A549 (cell line): ENCODE results near the gene ANKRD63. TPM values are rescaled to one million over a fixed set of nuclear protein-coding genes. Genes with fewer than 3 reads are reported as not detected.

Source experiments
- ATAC-seq, 2 experiments: fragments of 200-7000 bp in 1 of 2; fragments of >200 bp in 1 of 2; cut with Nextera tagmentation in 1 of 2; cut with Tn5 transposase in 1 of 2; 3 replicates each; pipeline versions ENCODE4 v1.8.0 to v1.9.1; 2018 to 2020; ENCODE audit warnings: mild to moderate bottlenecking in 1 of 2, moderate library complexity in 1 of 2
- CTCF ChIA-PET: fragments of 300-600 bp; sonication (Branson Sonifier 250); formaldehyde crosslinking; extraction: SDS; loops from one replicate; lab custom pipeline; 2021; ENCODE audit warnings: antibody characterized with exemption, inconsistent platforms; lab: Yijun Ruan, JAX
- POLR2A ChIA-PET: fragments of 350-600 bp; formaldehyde crosslinking; extraction: SDS; loops from one replicate; lab custom pipeline; 2021; ENCODE audit warnings: antibody characterized with exemption, inconsistent platforms; lab: Yijun Ruan, JAX
- DNase-seq, 2 experiments: peaks; one replicate each; pipeline versions ENCODE4 v3.0.0 to v3.0.0-alpha.2; 2011 to 2016; ENCODE audit warnings: low read depth in 1 of 2, low spot score in 1 of 2
- FAIRE-seq: peaks from 2 replicates; lab custom pipeline; 2011; peaks lifted over from hg19 to GRCh38; lab: Jason Lieb, UNC
- H3K27ac ChIP-seq, 2 experiments: fragments of >200 bp; sonication (Bioruptor Twin); formaldehyde crosslinking; 3 replicates each; pipeline ENCODE4 v1.5.1; 2016 to 2017
- H3K4me1 ChIP-seq: fragments of >200 bp; sonication (Bioruptor Twin); formaldehyde crosslinking; 3 replicates; pipeline ENCODE4 v1.6.1; 2016
- H3K4me2 ChIP-seq: fragments of >200 bp; sonication (Bioruptor Twin); formaldehyde crosslinking; 3 replicates; pipeline ENCODE4 v1.6.1; 2016
- H3K4me3 ChIP-seq: fragments of >200 bp; sonication (Bioruptor Twin); formaldehyde crosslinking; 3 replicates; pipeline ENCODE4 v1.5.1; 2016
- H3K9me3 ChIP-seq: fragments of >200 bp; sonication (Bioruptor Twin); formaldehyde crosslinking; 3 replicates; pipeline ENCODE4 v1.6.1; 2016
- BCL3 ChIP-seq: fragments of >200 bp; sonication (Bioruptor Twin); formaldehyde crosslinking; IDR thresholded peaks from 3 replicates; pipeline ENCODE4 v1.6.1; 2016
- CHD2 ChIP-seq: fragments of 150-350 bp; IDR thresholded peaks from 2 replicates; pipeline ENCODE4 v1.6.1; 2014; ENCODE audit warnings: low read length; ENCODE audit not compliant: partially characterized antibody
- CHD4 ChIP-seq: fragments of 200-600 bp; sonication (generic); IDR thresholded peaks from 2 replicates; pipeline ENCODE4 v1.6.1; 2016; ENCODE audit warnings: antibody characterized with exemption, mild to moderate bottlenecking, borderline replicate concordance
- CTCF ChIP-seq: fragments of >200 bp; sonication (Bioruptor Twin); formaldehyde crosslinking; IDR thresholded peaks from 3 replicates; pipeline ENCODE4 v1.5.1; 2016
- EHF ChIP-seq: fragments of 250-450 bp; sonication (Bioruptor Pico); IDR thresholded peaks from 2 replicates; pipeline ENCODE4 v1.5.0; 2020; ENCODE audit warnings: mild to moderate bottlenecking
- ELK1 ChIP-seq: fragments of 150-350 bp; IDR thresholded peaks from 2 replicates; pipeline ENCODE4 v1.6.1; 2014; ENCODE audit warnings: low read depth, mild to moderate bottlenecking, low read length
- FOXS1 ChIP-seq: fragments of 250-450 bp; sonication (Bioruptor Pico); IDR thresholded peaks from 2 replicates; pipeline ENCODE4 v1.5.0; 2020; ENCODE audit warnings: mild to moderate bottlenecking, moderate library complexity
- HMGXB4 ChIP-seq: fragments of 250-450 bp; sonication (Bioruptor Pico); IDR thresholded peaks from 2 replicates; pipeline ENCODE4 v1.5.0; 2021; ENCODE audit warnings: mild to moderate bottlenecking, moderate library complexity, borderline replicate concordance
- HOXB5 ChIP-seq: fragments of 250-450 bp; sonication (Bioruptor Pico); IDR thresholded peaks from 2 replicates; pipeline ENCODE4 v1.5.0; 2020; ENCODE audit warnings: mild to moderate bottlenecking, moderate library complexity
- MAFK ChIP-seq: fragments of 450-650 bp; IDR thresholded peaks from 2 replicates; pipeline ENCODE4 v1.6.1; 2014; ENCODE audit not compliant: partially characterized antibody
- MAZ ChIP-seq: fragments of 150-350 bp; IDR thresholded peaks from 2 replicates; pipeline ENCODE4 v1.6.1; 2014; ENCODE audit warnings: antibody characterized with exemption, low read depth, low read length, borderline replicate concordance
- MYC ChIP-seq: IDR thresholded peaks from 2 replicates; pipeline ENCODE4 v1.6.1; 2012; ENCODE audit warnings: mild to moderate bottlenecking, inconsistent platforms, low read length, improper control_type of control experiment, borderline replicate concordance
- NFE2L2 ChIP-seq: fragments of 150-350 bp; conservative IDR thresholded peaks from 2 replicates; pipeline ENCODE4 v1.6.1; 2014; ENCODE audit warnings: low read length
- NPAS2 ChIP-seq: fragments of 250-450 bp; sonication (Bioruptor Pico); IDR thresholded peaks from 2 replicates; pipeline ENCODE4 v1.8.0; 2022; ENCODE audit warnings: mild to moderate bottlenecking, moderate library complexity, borderline replicate concordance
- PHF8 ChIP-seq: fragments of 200-600 bp; sonication (generic); IDR thresholded peaks from 2 replicates; pipeline ENCODE4 v1.6.1; 2016; ENCODE audit warnings: low read depth, mild to moderate bottlenecking, antibody characterized with exemption, moderate library complexity, borderline replicate concordance
- POLR2A ChIP-seq: IDR thresholded peaks from 2 replicates; pipeline ENCODE4 v1.6.1; 2012; ENCODE audit warnings: mild to moderate bottlenecking, low read length
- POLR2AphosphoS2 ChIP-seq: conservative IDR thresholded peaks from 2 replicates; pipeline ENCODE4 v1.6.1; 2012; ENCODE audit warnings: low read length, improper control_type of control experiment, inconsistent platforms
- RAD21 ChIP-seq, 2 experiments: fragments of >200 bp in 1 of 2; sonication (Bioruptor Twin) in 1 of 2; formaldehyde crosslinking in 1 of 2; IDR thresholded peaks in 1 of 2; conservative IDR thresholded peaks in 1 of 2; 2 replicates in 1 of 2; 3 replicates in 1 of 2; pipeline ENCODE4 v1.6.1; 2012 to 2018; ENCODE audit warnings: inconsistent platforms in 1 of 2
- RARB ChIP-seq: fragments of 250-450 bp; sonication (Bioruptor Pico); IDR thresholded peaks from 2 replicates; pipeline ENCODE4 v1.8.0; 2021; ENCODE audit warnings: mild to moderate bottlenecking, moderate library complexity
- REST ChIP-seq: fragments of 200-600 bp; sonication (generic); IDR thresholded peaks from 2 replicates; pipeline ENCODE4 v1.6.1; 2016; ENCODE audit warnings: antibody characterized with exemption, mild to moderate bottlenecking, moderate library complexity
- ZC3H11A ChIP-seq: fragments of 450-650 bp; IDR thresholded peaks from 2 replicates; pipeline ENCODE4 v1.6.1; 2014; ENCODE audit warnings: antibody characterized with exemption, mild to moderate bottlenecking
- ZFP36 ChIP-seq: fragments of 450-650 bp; IDR thresholded peaks from 2 replicates; pipeline ENCODE4 v1.6.1; 2014; ENCODE audit warnings: borderline replicate concordance; ENCODE audit not compliant: partially characterized antibody
- ZNF302 ChIP-seq: fragments of 250-450 bp; sonication (Bioruptor Pico); IDR thresholded peaks from 2 replicates; pipeline ENCODE4 v1.9.0; 2021; ENCODE audit warnings: inconsistent platforms, mild to moderate bottlenecking, moderate library complexity
- ZSCAN20 ChIP-seq: fragments of 250-450 bp; sonication (Bioruptor Pico); IDR thresholded peaks from 2 replicates; pipeline ENCODE4 v1.8.0; 2022; ENCODE audit warnings: mild to moderate bottlenecking, moderate library complexity
- WGBS: methylation state at CpG from one replicate; pipeline ENCODE4 v1.1.6; 2017; ENCODE audit errors: missing lambda C conversion rate; 5-methylcytosine and 5-hydroxymethylcytosine counted together
- polyA plus RNA-seq, 4 experiments: library from polyadenylated mRNA; depleted of rRNA in 3 of 4; stranded (reverse); fragments of >200 nt; fragmentation: RNase III in 1 of 4; extraction: RNeasy Plus Mini Kit Qiagen cat#74134 plus additional on column Dnase treatment in 1 of 4; gene quantifications; 2 replicates in 3 of 4; 3 replicates in 1 of 4; pipeline ENCODE4 v1.2.3, GENCODE V29; 2011 to 2017

Gene ANKRD63
- polyA plus RNA-seq, 2 of the 4 experiments (the other 2 are of a cell fraction): 0.25 TPM; not detected in 1

- ATAC-seq: no peak
- H3K4me1 ChIP-seq: peaks cover 7% of the 10 kb centered on the region
- no peak for FAIRE-seq
- no peak for DNase-seq
- TF ChIP-seq REST (no peak), BCL3 (no peak), RARB (CRISPR knock-in tag) (no peak), NFE2L2 (no peak), PHF8 (no peak), ZSCAN20 (CRISPR knock-in tag) (no peak), POLR2A (no peak)
- TF ChIP-seq, all 56 proteins: peak for 0
- WGBS: 88% methylated on average over 10 of the region's 25 CpGs
- H3K4me3 ChIP-seq: no peak overlapping the region
- no peaks in the 10 kb centered on the region for H3K9me3 ChIP-seq
- POLR2A ChIA-PET: no interaction called here
- CTCF ChIA-PET: interaction anchor here (1.0 to 19.7 kb wide), 8 partner anchors 10 to 226 kb away, joined by 4 to 658 read pairs (median 123); partner anchors contain the start of genes PAK6 and PLCB2
- H3K4me2 ChIP-seq: no peak overlapping the region
- H3K27ac ChIP-seq: no peak overlapping the region
Observed at GRCh38 chr15:40271685-40272484, 11.0 kb downstream of the ANKRD63 start.

- no peak for ATAC-seq
- TF ChIP-seq POLR2AphosphoS2: no peak
- no peak for TF ChIP-seq HMGXB4
- TF ChIP-seq CHD2: no peak
- no peak for TF ChIP-seq ZNF302 (CRISPR knock-in tag)
- TF ChIP-seq PHF8: no peak
- TF ChIP-seq RAD21 (conservative IDR thresholded peaks at IDR 0.05 in 1 of 2, IDR thresholded peaks at IDR 0.05 in 1 of 2): no peak
- TF ChIP-seq CTCF: no peak
- TF ChIP-seq CHD4: no peak
- TF ChIP-seq ZFP36: no peak
- no peak for TF ChIP-seq MAFK
- TF ChIP-seq ZC3H11A: no peak
- no peak for TF ChIP-seq EHF (CRISPR knock-in tag)
- no peak for TF ChIP-seq MYC
- no peak for TF ChIP-seq FOXS1 (CRISPR knock-in tag)
- no peak for TF ChIP-seq ELK1
- TF ChIP-seq NPAS2: no peak
- no peak for TF ChIP-seq MAZ
- TF ChIP-seq HOXB5: no peak
Observed at GRCh38 chr15:40270246-40270995, 12.4 kb downstream of the ANKRD63 start.

More at GRCh38 chr15:40270246-40270995, 12.4 kb downstream of the ANKRD63 start:
- Histone ChIP-seq H3K4me3 (no peak overlapping the region), H3K27ac (no peak overlapping the region), H3K4me2 (no peak overlapping the region), H3K4me1 (peaks cover 19% of the 10 kb centered on the region), H3K9me3 (no peaks in the 10 kb centered on the region)
- CTCF ChIA-PET: interaction anchor here (1.1 to 19.7 kb wide), 8 partner anchors 5 to 229 kb away, joined by 4 to 658 read pairs (median 54); partner anchors contain the start of gene PAK6
- POLR2A ChIA-PET: no interaction called here
- FAIRE-seq (no peak), DNase-seq (no peak)
- WGBS: 61% methylated on average over 5 of the region's 11 CpGs
